ENCODE measurements around the gene MAP7D3.
"Not testable (repeated sequence)": the region's sequence is repeated elsewhere in the genome, so short reads cannot be mapped to it uniquely, and the experiment has no call there.

The MAP7D3 gene, protein sequence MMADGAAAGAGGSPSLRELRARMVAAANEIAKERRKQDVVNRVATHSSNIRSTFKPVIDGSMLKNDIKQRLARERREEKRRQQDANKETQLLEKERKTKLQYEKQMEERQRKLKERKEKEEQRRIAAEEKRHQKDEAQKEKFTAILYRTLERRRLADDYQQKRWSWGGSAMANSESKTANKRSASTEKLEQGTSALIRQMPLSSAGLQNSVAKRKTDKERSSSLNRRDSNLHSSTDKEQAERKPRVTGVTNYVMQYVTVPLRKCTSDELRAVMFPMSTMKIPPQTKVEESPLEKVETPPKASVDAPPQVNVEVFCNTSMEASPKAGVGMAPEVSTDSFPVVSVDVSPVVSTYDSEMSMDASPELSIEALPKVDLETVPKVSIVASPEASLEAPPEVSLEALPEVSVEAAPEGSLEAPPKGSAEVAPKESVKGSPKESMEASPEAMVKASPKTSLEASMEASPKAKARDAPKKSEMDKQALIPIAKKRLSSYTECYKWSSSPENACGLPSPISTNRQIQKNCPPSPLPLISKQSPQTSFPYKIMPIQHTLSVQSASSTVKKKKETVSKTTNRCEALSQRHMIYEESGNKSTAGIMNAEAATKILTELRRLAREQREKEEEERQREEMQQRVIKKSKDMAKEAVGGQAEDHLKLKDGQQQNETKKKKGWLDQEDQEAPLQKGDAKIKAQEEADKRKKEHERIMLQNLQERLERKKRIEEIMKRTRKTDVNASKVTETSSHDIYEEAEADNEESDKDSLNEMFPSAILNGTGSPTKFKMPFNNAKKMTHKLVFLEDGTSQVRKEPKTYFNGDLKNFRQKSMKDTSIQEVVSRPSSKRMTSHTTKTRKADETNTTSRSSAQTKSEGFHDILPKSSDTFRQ

DNA sequence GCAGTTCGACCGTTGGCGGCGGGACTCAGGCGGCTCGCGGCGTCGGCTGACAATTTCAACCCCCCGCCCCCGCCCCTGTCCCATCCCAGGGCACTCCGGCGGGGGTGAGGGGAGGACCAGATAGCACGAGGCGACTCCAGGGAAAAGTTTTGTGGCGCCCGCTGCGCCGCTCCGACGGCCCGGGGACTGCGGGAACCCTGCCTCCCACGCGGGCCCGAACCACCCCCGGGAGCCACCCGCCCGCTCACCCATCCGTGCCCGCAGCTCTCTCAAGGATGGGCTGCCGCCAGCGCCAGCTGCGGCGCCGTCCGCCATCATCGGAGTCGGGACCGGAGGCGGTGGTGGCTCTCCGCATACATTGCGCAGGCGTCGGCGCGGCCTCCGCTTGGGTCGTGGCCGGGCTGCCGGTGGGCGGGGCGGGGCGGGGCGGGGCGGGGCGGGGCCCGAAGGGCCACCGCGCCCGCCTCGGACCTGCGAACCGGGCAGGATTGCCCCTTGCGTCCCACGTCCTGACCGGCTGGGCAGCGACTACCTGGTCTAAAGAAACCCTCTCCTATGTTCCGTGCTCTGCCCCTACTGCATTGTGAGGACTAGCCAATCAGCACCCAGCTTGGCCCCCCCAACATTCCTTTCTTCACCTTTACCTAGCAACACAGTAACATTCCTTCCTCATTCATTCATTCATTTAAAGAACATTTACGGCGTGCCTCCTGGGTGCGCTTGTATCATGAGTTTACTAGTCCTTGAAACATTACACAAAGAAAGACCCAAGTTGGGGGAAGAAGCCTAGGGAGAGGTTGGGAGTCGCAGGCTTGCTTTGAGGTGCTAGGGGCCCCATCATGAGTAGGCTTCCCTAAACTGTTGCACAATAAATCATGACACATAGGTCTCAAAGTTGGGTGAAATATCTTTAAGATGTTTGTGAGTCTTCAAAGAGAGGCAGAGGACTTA lies at the start of gene MAP7D3:
TSS of gene MAP7D3 (minus strand) at position 360 of the 951 bp plus-strand sequence. CDS start at position 318, 42 bp downstream.
- peaks cover 19% of the 10 kb centered on the region for H3K4me1 Mint-ChIP-seq
- H3K4me3 Mint-ChIP-seq = peak within 1 kb of the TSS; percentile 89
- ATAC-seq = peak; percentile 95
- no peaks in the 10 kb centered on the region for H3K27me3 Mint-ChIP-seq
- no peaks in the 10 kb centered on the region for H3K36me3 Mint-ChIP-seq
- no peaks in the 10 kb centered on the region for H3K9me3 Mint-ChIP-seq
- peak within 1 kb of the TSS; percentile 74 for H3K27ac Mint-ChIP-seq

GRCh38 chrX:136300721-136301120 lies 49.5 kb upstream of the MAP7D3 start, which contains the start of gene ADGRG4:
TSS of gene ADGRG4 (plus strand) at chrX:136300963. CDS start at chrX:136308778, 7,815 bp downstream.
- not testable (repeated sequence) for H3K27ac Mint-ChIP-seq, ATAC-seq, H3K4me1 Mint-ChIP-seq, H3K4me3 Mint-ChIP-seq, H3K27me3 Mint-ChIP-seq, H3K36me3 Mint-ChIP-seq, H3K9me3 Mint-ChIP-seq

GRCh38 chrX:136295380-136295779 lies 44.2 kb upstream of the MAP7D3 start:
- no peaks in the 10 kb centered on the region for H3K36me3 Mint-ChIP-seq
- no peak overlapping the region for H3K4me3 Mint-ChIP-seq
- no peaks in the 10 kb centered on the region for H3K9me3 Mint-ChIP-seq
- no peak overlapping the region for H3K27ac Mint-ChIP-seq
- H3K27me3 Mint-ChIP-seq = no peaks in the 10 kb centered on the region
- no peaks in the 10 kb centered on the region for H3K4me1 Mint-ChIP-seq
- no peak for ATAC-seq

- no peaks in the 10 kb centered on the region for H3K27me3 Mint-ChIP-seq
- no peak overlapping the region for H3K4me3 Mint-ChIP-seq
- ATAC-seq = no peak
- no peaks in the 10 kb centered on the region for H3K9me3 Mint-ChIP-seq
- H3K4me1 Mint-ChIP-seq = no peaks in the 10 kb centered on the region
- no peak overlapping the region for H3K27ac Mint-ChIP-seq
- no peaks in the 10 kb centered on the region for H3K36me3 Mint-ChIP-seq
Observed at GRCh38 chrX:136292656-136293055, 41.5 kb upstream of the MAP7D3 start.

DNA sequence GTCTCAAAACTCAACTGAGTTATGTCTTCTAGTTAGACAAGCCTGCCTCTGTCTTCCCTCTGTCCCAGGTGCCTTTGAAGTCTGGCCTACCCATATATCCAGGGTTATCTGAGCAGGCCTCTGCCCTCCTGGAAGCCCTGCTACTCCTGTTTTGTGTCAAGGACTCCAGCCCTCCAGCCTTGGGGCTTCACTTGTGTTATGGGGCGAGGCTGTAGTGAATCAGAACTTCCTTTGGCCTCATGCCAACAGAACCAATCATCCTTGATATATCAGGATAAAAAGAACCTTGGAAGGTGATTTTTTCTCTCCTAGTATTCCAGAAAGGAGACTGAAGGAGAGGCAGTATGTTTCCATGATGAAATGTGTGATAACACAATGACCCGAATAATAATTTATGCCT lies 40.6 kb upstream of the MAP7D3 start:
- Mint-ChIP-seq H3K9me3 (no peaks in the 10 kb centered on the region), H3K4me3 (no peak overlapping the region), H3K36me3 (no peaks in the 10 kb centered on the region), H3K27me3 (no peaks in the 10 kb centered on the region), H3K27ac (no peak overlapping the region), H3K4me1 (no peaks in the 10 kb centered on the region)
- ATAC-seq = no peak

GRCh38 chrX:136286375-136286774 lies 35.2 kb upstream of the MAP7D3 start:
- not testable (repeated sequence) for H3K27ac Mint-ChIP-seq, H3K4me1 Mint-ChIP-seq, ATAC-seq, H3K9me3 Mint-ChIP-seq, H3K36me3 Mint-ChIP-seq, H3K27me3 Mint-ChIP-seq, H3K4me3 Mint-ChIP-seq

- Mint-ChIP-seq H3K27ac (no peak overlapping the region), H3K36me3 (no peaks in the 10 kb centered on the region), H3K27me3 (no peaks in the 10 kb centered on the region), H3K4me1 (no peaks in the 10 kb centered on the region), H3K4me3 (no peak overlapping the region), H3K9me3 (no peaks in the 10 kb centered on the region)
- ATAC-seq = no peak
Observed at GRCh38 chrX:136275553-136275952, 24.4 kb upstream of the MAP7D3 start.

DNA sequence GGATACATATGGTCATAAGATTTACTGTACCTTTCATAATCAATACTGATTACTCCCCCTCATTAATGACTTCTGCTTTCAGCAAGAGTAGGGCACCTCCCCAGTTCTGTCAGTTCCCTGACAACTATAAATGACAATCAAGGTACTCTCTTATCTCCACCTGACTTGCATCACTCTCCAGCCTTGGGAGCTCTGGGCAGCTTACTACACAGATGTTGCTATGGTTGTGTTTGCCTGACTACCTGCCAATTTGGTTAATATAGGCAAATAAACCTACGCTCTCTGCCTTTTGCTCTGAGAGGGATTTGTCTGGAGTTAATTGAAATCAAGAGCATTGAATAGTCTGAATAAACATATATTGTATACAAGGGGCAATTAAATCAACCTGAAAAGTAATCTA lies 22.8 kb upstream of the MAP7D3 start:
- H3K36me3 Mint-ChIP-seq = no peaks in the 10 kb centered on the region
- no peaks in the 10 kb centered on the region for H3K9me3 Mint-ChIP-seq
- no peaks in the 10 kb centered on the region for H3K27me3 Mint-ChIP-seq
- no peaks in the 10 kb centered on the region for H3K4me1 Mint-ChIP-seq
- no peak for ATAC-seq
- H3K4me3 Mint-ChIP-seq = no peak overlapping the region
- H3K27ac Mint-ChIP-seq = no peak overlapping the region

GRCh38 chrX:136272325-136272724 lies 21.1 kb upstream of the MAP7D3 start:
- H3K4me3 Mint-ChIP-seq = no peak overlapping the region
- no peak for ATAC-seq

DNA sequence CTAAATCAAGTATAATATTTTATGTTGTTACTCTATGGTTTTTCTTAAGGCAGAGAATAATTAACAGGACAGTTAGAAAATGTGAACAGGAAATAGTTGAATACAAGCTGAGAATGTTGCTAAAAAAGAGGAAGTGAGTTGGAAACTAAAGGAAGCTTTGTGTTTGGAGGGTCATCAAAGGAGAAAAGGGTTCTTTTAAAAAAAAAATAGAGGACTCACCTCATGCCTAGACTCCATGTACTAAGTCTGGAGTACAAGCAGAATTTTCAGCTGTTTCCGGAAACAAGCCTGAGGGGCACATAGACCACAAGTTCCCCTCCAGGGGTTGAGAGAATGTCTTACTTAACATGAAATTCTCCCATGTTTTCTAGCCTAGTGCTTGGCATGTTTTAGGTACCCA lies 20.1 kb upstream of the MAP7D3 start:
- Mint-ChIP-seq H3K27ac (no peak overlapping the region), H3K4me1 (no peaks in the 10 kb centered on the region), H3K9me3 (no peaks in the 10 kb centered on the region), H3K27me3 (no peaks in the 10 kb centered on the region), H3K36me3 (no peaks in the 10 kb centered on the region), H3K4me3 (no peak overlapping the region)
- ATAC-seq = no peak

More at GRCh38 chrX:136272325-136272724, 21.1 kb upstream of the MAP7D3 start:
- H3K27me3 Mint-ChIP-seq = no peaks in the 10 kb centered on the region
- H3K36me3 Mint-ChIP-seq = no peaks in the 10 kb centered on the region
- H3K27ac Mint-ChIP-seq = no peak overlapping the region
- no peaks in the 10 kb centered on the region for H3K9me3 Mint-ChIP-seq
- no peaks in the 10 kb centered on the region for H3K4me1 Mint-ChIP-seq

- Mint-ChIP-seq H3K4me1 (no peaks in the 10 kb centered on the region), H3K4me3 (no peak overlapping the region), H3K36me3 (no peaks in the 10 kb centered on the region), H3K9me3 (no peaks in the 10 kb centered on the region), H3K27ac (no peak overlapping the region), H3K27me3 (no peaks in the 10 kb centered on the region)
- ATAC-seq = no peak
Observed at GRCh38 chrX:136269921-136270320, 18.7 kb upstream of the MAP7D3 start.

DNA sequence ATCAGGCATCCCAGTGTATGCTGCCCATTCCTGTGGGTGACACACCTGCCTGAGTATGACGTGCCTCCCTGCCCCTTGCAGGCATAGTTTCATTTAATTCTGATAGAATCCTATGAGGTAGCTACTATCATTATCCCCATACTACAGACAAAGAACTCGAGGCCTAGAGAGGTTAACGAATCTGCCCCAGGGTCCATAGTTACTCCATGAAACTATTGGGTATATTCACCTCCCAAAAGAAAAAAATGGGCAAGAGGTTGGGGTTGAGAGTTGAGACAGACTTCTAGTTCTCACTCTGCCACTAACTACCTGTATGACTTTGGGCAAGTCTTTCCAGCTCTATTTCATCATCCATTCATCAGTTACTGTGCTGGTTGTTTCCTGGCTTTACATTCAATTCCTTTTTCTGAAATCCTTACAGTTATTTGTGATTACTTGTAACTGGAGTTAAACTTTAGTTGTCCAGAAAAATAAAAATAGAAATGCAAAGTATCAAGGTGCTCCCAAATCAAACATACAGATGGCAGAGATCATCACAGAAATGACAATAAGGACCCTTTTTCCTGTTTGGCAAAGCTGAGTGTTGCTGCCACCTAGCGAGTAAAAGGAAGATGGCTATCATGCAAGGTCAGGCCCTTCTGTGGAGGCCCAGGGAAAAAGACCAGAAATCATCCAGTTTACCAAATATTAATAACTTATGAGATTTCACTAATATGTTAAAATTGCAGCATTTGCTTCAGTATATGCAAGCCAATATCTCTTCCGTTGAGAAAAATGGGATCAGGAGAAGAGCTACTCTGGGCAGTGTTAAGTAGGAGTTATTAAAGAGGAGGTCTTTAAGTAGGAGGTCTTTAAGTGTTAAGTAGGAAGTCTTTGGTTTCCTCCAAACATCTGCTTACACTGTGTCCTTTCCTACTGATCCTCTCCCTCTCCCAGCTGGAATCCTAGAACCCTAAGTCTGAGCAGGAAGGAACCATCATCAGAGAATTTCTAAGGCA lies 17.1 kb upstream of the MAP7D3 start:
- no peaks in the 10 kb centered on the region for H3K9me3 Mint-ChIP-seq
- no peak overlapping the region for H3K4me3 Mint-ChIP-seq
- no peak overlapping the region for H3K27ac Mint-ChIP-seq
- H3K4me1 Mint-ChIP-seq = no peaks in the 10 kb centered on the region
- no peaks in the 10 kb centered on the region for H3K36me3 Mint-ChIP-seq
- ATAC-seq = no peak
- no peaks in the 10 kb centered on the region for H3K27me3 Mint-ChIP-seq

- H3K36me3 Mint-ChIP-seq = no peaks in the 10 kb centered on the region
- no peak overlapping the region for H3K27ac Mint-ChIP-seq
- H3K4me1 Mint-ChIP-seq = no peaks in the 10 kb centered on the region
- no peak for ATAC-seq
- no peaks in the 10 kb centered on the region for H3K9me3 Mint-ChIP-seq
- no peak overlapping the region for H3K4me3 Mint-ChIP-seq
- no peaks in the 10 kb centered on the region for H3K27me3 Mint-ChIP-seq
Observed at GRCh38 chrX:136266828-136267227, 15.6 kb upstream of the MAP7D3 start.

GRCh38 chrX:136262812-136263315 lies 11.7 kb upstream of the MAP7D3 start:
- Mint-ChIP-seq H3K4me1 (no peaks in the 10 kb centered on the region), H3K36me3 (no peaks in the 10 kb centered on the region), H3K9me3 (no peaks in the 10 kb centered on the region), H3K4me3 (no peak overlapping the region), H3K27ac (no peak overlapping the region), H3K27me3 (no peaks in the 10 kb centered on the region)
- ATAC-seq = no peak
